K562 (cell line): Measurements from ENCODE around the gene CTIF. TPM values are rescaled to one million over a fixed set of nuclear protein-coding genes. Genes with fewer than 3 reads are reported as not detected.

ENCODE experiments used
- ATAC-seq: fragments of 200-7000 bp; cut with Tn5 transposase; 3 replicates; pipeline ENCODE4 v1.9.1; 2020; ENCODE audit warnings: moderate library complexity
- BruUV-seq: library from RNA; stranded (reverse); fragments of 400-500 nt; replicated peaks from 2 replicates; lab custom pipeline; 2021; lab: Mats Ljungman, UMichigan
- CTCF ChIA-PET: fragments of 300-600 bp; formaldehyde crosslinking; extraction: SDS; loops from one replicate; lab custom pipeline; 2021; ENCODE audit warnings: low intra/inter-chr PET ratio; lab: Yijun Ruan, JAX
- POLR2A ChIA-PET: fragments of 300-600, 350-650 bp; sonication (Branson Sonifier 250); formaldehyde crosslinking; extraction: SDS; loops from one replicate; lab custom pipeline; 2021; ENCODE audit warnings: antibody characterized with exemption, inconsistent platforms; lab: Yijun Ruan, JAX
- DNase-seq, 4 experiments: peaks; one replicate each; pipeline versions ENCODE4 v3.0.0 to v3.0.0-alpha.2; 2011 to 2018; ENCODE audit warnings: low spot score in 3 of 4, mixed read lengths in 3 of 4; ENCODE audit errors: extremely low read depth in 1 of 4
- FAIRE-seq: peaks from 2 replicates; lab custom pipeline; 2011; peaks lifted over from hg19 to GRCh38; lab: Jason Lieb, UNC
- H2AFZ ChIP-seq: 2 replicates; pipeline ENCODE4 v1.6.0; 2011; ENCODE audit warnings: low read depth, low read length, control low read depth, inconsistent platforms
- H3K27ac ChIP-seq: fragments of 200-600 bp; 3 replicates; pipeline ENCODE4 v1.8.0; 2011; ENCODE audit warnings: low read depth, mild to moderate bottlenecking, control low read depth, inconsistent platforms, low read length, moderate library complexity, mixed read lengths; ENCODE audit errors: extremely low read depth
- H3K27me3 ChIP-seq, 2 experiments: fragments of 300-600 bp in 1 of 2; 2 replicates in 1 of 2; 3 replicates in 1 of 2; pipeline versions ENCODE4 v1.6.0 to v1.8.0; 2011; ENCODE audit warnings: inconsistent platforms in 2 of 2, low read length in 2 of 2, mild to moderate bottlenecking in 1 of 2, mixed read lengths in 1 of 2, moderate library complexity in 1 of 2; ENCODE audit not compliant: control insufficient read depth in 2 of 2, insufficient read depth in 2 of 2
- H3K36me3 ChIP-seq: fragments of 300-600 bp; 3 replicates; pipeline ENCODE4 v1.8.0; 2011; ENCODE audit warnings: mild to moderate bottlenecking, low read length, inconsistent platforms; ENCODE audit not compliant: control insufficient read depth, insufficient read depth
- H3K4me1 ChIP-seq, 2 experiments: fragments of 200-600 bp in 1 of 2; replicated peaks in 1 of 2; 2 replicates in 1 of 2; 3 replicates in 1 of 2; pipeline versions ENCODE4 v1.5.1 to v1.8.0; 2011; ENCODE audit warnings: inconsistent platforms in 2 of 2, low read length in 2 of 2, mild to moderate bottlenecking in 1 of 2, mixed read lengths in 1 of 2, moderate library complexity in 1 of 2; ENCODE audit not compliant: control insufficient read depth in 2 of 2, insufficient read depth in 2 of 2
- H3K4me2 ChIP-seq: 2 replicates; pipeline ENCODE4 v1.6.1; 2011; ENCODE audit warnings: low read length, control low read depth, inconsistent platforms, mixed read lengths; ENCODE audit not compliant: insufficient read depth
- H3K4me3 ChIP-seq: fragments of 200-600 bp; sonication (generic), shearing (Covaris generic); 2 replicates; pipeline ENCODE4 v1.5.1; 2016; ENCODE audit warnings: control low read depth, inconsistent platforms
- H3K79me2 ChIP-seq: fragments of 200-600 bp; 3 replicates; pipeline ENCODE4 v1.8.0; 2011; ENCODE audit warnings: low read length, inconsistent platforms; ENCODE audit not compliant: control insufficient read depth, insufficient read depth
- H3K9ac ChIP-seq, 2 experiments: 2 replicates each; pipeline versions ENCODE4 v1.6.0 to v1.6.1; 2011; ENCODE audit warnings: low read depth in 2 of 2, low read length in 2 of 2, control low read depth in 1 of 2, inconsistent platforms in 1 of 2, mild to moderate bottlenecking in 1 of 2, mixed read lengths in 1 of 2; ENCODE audit not compliant: insufficient read depth in 1 of 2
- H3K9me1 ChIP-seq: one replicate; pipeline ENCODE4 v1.6.0; 2011; ENCODE audit warnings: inconsistent platforms, mild to moderate bottlenecking, low read length, moderate library complexity; ENCODE audit not compliant: control insufficient read depth, insufficient read depth
- H3K9me3 ChIP-seq: replicated peaks from 2 replicates; pipeline ENCODE4 v1.5.1; 2011; ENCODE audit warnings: low read depth, low read length, inconsistent platforms; ENCODE audit not compliant: control insufficient read depth, insufficient read depth
- H4K20me1 ChIP-seq: replicated peaks from 2 replicates; pipeline ENCODE4 v1.6.1; 2011; ENCODE audit warnings: low read length, inconsistent platforms, mixed read lengths; ENCODE audit not compliant: control insufficient read depth, insufficient read depth
- CBFA2T2 ChIP-seq: fragments of 450-650 bp; conservative IDR thresholded peaks from 2 replicates; pipeline ENCODE4 v1.6.1; 2017; ENCODE audit warnings: mild to moderate bottlenecking
- CTCF ChIP-seq, 3 experiments: IDR thresholded peaks in 2 of 3; conservative IDR thresholded peaks in 1 of 3; 2 replicates each; pipeline ENCODE4 v1.5.1; 2011 to 2012; ENCODE audit warnings: low read length in 3 of 3, mild to moderate bottlenecking in 3 of 3, control low read depth in 2 of 3, improper control_type of control experiment in 1 of 3, inconsistent platforms in 1 of 3, low read depth in 1 of 3, mixed read lengths in 1 of 3, moderate library complexity in 1 of 3; ENCODE audit not compliant: insufficient read depth in 2 of 3
- EZH2 ChIP-seq: IDR thresholded peaks from 2 replicates; pipeline ENCODE4 v1.6.1; 2012; ENCODE audit warnings: low read depth, mild to moderate bottlenecking, inconsistent platforms, low read length, borderline replicate concordance
- NCOA6 ChIP-seq: fragments of 450-650 bp; IDR thresholded peaks from 2 replicates; pipeline ENCODE4 v1.6.1; 2017; ENCODE audit warnings: mild to moderate bottlenecking
- ZFX ChIP-seq: sonication (generic); formaldehyde crosslinking; IDR thresholded peaks from 2 replicates; pipeline ENCODE4 v1.8.0; 2022; ENCODE audit warnings: mild to moderate bottlenecking, missing genetic modification reagents, moderate library complexity
- WGBS: fragments of 100-300 bp; shearing (Covaris generic); methylation state at CpG from one replicate; pipeline ENCODE4 v1.1.6; 2016; ENCODE audit warnings: low coverage, mixed read lengths; ENCODE audit not compliant: insufficient coverage; ENCODE audit errors: missing lambda C conversion rate; 5-methylcytosine and 5-hydroxymethylcytosine counted together
- in situ Hi-C: fragments of 300-500 bp; cut with MboI; formaldehyde crosslinking; loops from 4 replicates; pipeline ENCODE4 v1.15.0; 2018; ENCODE audit warnings: inconsistent platforms, mixed read lengths
- intact Hi-C: fragments of 100-400 bp; cut with micrococcal nuclease; formaldehyde crosslinking; loops from 2 replicates; pipeline ENCODE4 v1.14.2; 2022
- polyA plus RNA-seq, 8 experiments: library from polyadenylated mRNA; depleted of rRNA in 4 of 8; stranded (reverse) in 5 of 8; unstranded in 3 of 8; fragments of >200 nt; fragmentation: Nextera tagmentation in 2 of 8; fragmentation: Illumina TruSeq in 1 of 8; extraction: Ambion mirVana in 2 of 8; extraction: Trizol in 1 of 8; gene quantifications; 2 replicates each; pipeline versions ENCODE4 v1.2.1 to v1.2.3, GENCODE V29; 2011 to 2014; ENCODE audit warnings: inconsistent platforms in 1 of 8, missing spikeins in 1 of 8
- total RNA-seq, 7 experiments: library from RNA; depleted of rRNA in 6 of 7; stranded (reverse); fragments of >200 nt in 6 of 7; fragmentation: Illumina TruSeq in 2 of 7; extraction: Trizol in 2 of 7; gene quantifications; 2 replicates each; pipeline versions ENCODE4 v1.2.1 to v1.2.3, GENCODE V29; 2011 to 2021; ENCODE audit warnings: low replicate concordance in 1 of 7
- TF ChIP-seq, protein P1 (sequence below): sonication (generic); formaldehyde crosslinking; IDR thresholded peaks from 2 replicates; pipeline ENCODE4 v1.8.1; 2023; ENCODE audit warnings: mild to moderate bottlenecking, missing genetic modification reagents

The CTIF gene
- total and polyA plus RNA-seq, 9 of the 15 experiments (the other 6 are each of a cell fraction or from before 2014, with no cell fraction given), result 0.17 to 11.5 (median 2.2) TPM

- peak; percentile 76 to 84 (median 81) for TF ChIP-seq CTCF (IDR thresholded peaks at IDR 0.05 in 2 of 3, conservative IDR thresholded peaks at IDR 0.05 in 1 of 3; ENCODE audit: insufficient read depth in 2 of 3, low read depth in 1 of 3, low read length in 3 of 3)
- TF ChIP-seq CBFA2T2, result no peak
- TF ChIP-seq EZH2, result no peak
Observed at GRCh38 chr18:48777026-48777743, 238.4 kb downstream of the CTIF start (continued).

GRCh38 chr18:48777744-48778116, 238.9 kb downstream of the CTIF start:
- H2AFZ ChIP-seq, result no peak overlapping the region
- no peaks in the 10 kb centered on the region for H3K9me1 ChIP-seq
- H3K36me3 ChIP-seq, result no peaks in the 10 kb centered on the region
- WGBS, result 61% methylated on average over 4 of the region's 8 CpGs
- H3K9ac ChIP-seq, result no peak overlapping the region
- peaks cover 27% of the 10 kb centered on the region for H4K20me1 ChIP-seq
- H3K27ac ChIP-seq, result no peak overlapping the region
- DNase-seq (no peak), ATAC-seq (no peak), FAIRE-seq (no peak)
- BruUV-seq, result no TSS peak
- no peak overlapping the region for H3K4me3 ChIP-seq
- intact Hi-C loops (no loop called here), in situ Hi-C loops (loop anchor here (10.0 kb wide), 1 partner anchor 93 kb away; no protein-coding TSS in a partner anchor)
- peaks cover 18 to 37% of the 10 kb centered on the region in 2 experiments for H3K4me1 ChIP-seq
- ChIA-PET POLR2A (no interaction called here), CTCF (interaction anchor here (1.0 kb wide), 1 partner anchor 400 kb away, joined by 3 read pairs; no protein-coding TSS in a partner anchor)
- no peak overlapping the region for H3K4me2 ChIP-seq
- H3K79me2 ChIP-seq, result no peaks in the 10 kb centered on the region
- no peaks in the 10 kb centered on the region for H3K9me3 ChIP-seq
- TF ChIP-seq, protein P1, sequence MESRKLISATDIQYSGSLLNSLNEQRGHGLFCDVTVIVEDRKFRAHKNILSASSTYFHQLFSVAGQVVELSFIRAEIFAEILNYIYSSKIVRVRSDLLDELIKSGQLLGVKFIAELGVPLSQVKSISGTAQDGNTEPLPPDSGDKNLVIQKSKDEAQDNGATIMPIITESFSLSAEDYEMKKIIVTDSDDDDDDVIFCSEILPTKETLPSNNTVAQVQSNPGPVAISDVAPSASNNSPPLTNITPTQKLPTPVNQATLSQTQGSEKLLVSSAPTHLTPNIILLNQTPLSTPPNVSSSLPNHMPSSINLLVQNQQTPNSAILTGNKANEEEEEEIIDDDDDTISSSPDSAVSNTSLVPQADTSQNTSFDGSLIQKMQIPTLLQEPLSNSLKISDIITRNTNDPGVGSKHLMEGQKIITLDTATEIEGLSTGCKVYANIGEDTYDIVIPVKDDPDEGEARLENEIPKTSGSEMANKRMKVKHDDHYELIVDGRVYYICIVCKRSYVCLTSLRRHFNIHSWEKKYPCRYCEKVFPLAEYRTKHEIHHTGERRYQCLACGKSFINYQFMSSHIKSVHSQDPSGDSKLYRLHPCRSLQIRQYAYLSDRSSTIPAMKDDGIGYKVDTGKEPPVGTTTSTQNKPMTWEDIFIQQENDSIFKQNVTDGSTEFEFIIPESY (CRISPR knock-in tag), result peak; percentile 40; the same call in 1 of the 2 replicates
- TF ChIP-seq ZFX (CRISPR knock-in tag) (no peak), NCOA6 (no peak)
- H3K27me3 ChIP-seq, result no peaks in the 10 kb centered on the region
